Panc1 (cell line): ENCODE data around the gene WNT7A.

ENCODE experiments used
- TF ChIP-seq, protein P1 (sequence below): fragments of 450-650 bp; IDR thresholded peaks from 2 replicates; pipeline ENCODE4 v1.5.1; 2017; ENCODE audit warnings: mild to moderate bottlenecking
- TF ChIP-seq, protein P2 (sequence below), 2 experiments: IDR thresholded peaks; 2 replicates each; pipeline ENCODE4 v1.6.1; 2011 to 2012; ENCODE audit warnings: low read depth in 2 of 2, control low read depth in 1 of 2, low read length in 1 of 2, mild to moderate bottlenecking in 1 of 2, moderate library complexity in 1 of 2; ENCODE audit not compliant: insufficient read depth in 1 of 2

DNA sequence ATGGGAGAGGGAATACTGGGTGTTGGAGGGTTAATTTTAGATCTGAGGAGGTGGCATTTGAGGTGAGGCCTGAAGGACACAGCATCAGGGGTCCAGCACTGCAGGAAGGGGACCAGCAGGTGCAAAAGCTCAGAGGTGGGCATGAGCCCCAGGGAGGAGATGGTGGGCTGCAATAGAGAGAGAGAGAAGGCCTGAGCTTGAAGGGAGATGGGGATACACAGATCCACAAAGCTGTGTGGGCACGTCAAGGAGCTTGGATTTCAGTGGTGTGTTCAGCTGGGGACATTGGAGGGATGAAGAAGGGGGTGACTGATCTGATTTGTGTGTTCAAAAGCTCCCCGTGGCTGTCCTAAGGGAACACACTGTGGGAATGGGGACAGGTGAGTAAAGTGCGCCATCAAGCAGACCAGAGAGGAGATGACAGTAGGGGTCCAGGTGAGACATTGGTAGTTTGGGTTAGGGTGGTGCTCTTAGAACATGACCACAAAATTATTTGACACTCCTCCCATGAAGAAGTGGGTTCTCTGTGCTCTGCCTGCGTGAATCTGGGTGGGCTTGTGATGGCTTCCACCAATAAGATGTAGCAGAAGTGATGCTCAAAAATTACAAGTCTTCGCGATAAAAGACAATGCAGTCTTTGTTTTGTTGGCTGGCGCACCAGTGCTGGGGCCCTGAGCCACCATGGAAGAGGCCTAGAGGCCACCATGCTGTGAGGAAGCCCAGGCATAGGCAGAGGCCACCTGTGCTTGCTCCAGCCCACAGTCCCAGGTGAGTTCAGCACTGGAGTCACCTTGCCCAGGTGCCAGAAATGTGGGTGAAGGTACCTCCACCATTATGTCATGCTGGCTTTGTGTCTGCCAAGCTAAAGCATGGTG lies 1.9 kb upstream of the WNT7A start:
- TF ChIP-seq, protein P1, sequence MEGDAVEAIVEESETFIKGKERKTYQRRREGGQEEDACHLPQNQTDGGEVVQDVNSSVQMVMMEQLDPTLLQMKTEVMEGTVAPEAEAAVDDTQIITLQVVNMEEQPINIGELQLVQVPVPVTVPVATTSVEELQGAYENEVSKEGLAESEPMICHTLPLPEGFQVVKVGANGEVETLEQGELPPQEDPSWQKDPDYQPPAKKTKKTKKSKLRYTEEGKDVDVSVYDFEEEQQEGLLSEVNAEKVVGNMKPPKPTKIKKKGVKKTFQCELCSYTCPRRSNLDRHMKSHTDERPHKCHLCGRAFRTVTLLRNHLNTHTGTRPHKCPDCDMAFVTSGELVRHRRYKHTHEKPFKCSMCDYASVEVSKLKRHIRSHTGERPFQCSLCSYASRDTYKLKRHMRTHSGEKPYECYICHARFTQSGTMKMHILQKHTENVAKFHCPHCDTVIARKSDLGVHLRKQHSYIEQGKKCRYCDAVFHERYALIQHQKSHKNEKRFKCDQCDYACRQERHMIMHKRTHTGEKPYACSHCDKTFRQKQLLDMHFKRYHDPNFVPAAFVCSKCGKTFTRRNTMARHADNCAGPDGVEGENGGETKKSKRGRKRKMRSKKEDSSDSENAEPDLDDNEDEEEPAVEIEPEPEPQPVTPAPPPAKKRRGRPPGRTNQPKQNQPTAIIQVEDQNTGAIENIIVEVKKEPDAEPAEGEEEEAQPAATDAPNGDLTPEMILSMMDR, result no peak
- TF ChIP-seq, protein P2, sequence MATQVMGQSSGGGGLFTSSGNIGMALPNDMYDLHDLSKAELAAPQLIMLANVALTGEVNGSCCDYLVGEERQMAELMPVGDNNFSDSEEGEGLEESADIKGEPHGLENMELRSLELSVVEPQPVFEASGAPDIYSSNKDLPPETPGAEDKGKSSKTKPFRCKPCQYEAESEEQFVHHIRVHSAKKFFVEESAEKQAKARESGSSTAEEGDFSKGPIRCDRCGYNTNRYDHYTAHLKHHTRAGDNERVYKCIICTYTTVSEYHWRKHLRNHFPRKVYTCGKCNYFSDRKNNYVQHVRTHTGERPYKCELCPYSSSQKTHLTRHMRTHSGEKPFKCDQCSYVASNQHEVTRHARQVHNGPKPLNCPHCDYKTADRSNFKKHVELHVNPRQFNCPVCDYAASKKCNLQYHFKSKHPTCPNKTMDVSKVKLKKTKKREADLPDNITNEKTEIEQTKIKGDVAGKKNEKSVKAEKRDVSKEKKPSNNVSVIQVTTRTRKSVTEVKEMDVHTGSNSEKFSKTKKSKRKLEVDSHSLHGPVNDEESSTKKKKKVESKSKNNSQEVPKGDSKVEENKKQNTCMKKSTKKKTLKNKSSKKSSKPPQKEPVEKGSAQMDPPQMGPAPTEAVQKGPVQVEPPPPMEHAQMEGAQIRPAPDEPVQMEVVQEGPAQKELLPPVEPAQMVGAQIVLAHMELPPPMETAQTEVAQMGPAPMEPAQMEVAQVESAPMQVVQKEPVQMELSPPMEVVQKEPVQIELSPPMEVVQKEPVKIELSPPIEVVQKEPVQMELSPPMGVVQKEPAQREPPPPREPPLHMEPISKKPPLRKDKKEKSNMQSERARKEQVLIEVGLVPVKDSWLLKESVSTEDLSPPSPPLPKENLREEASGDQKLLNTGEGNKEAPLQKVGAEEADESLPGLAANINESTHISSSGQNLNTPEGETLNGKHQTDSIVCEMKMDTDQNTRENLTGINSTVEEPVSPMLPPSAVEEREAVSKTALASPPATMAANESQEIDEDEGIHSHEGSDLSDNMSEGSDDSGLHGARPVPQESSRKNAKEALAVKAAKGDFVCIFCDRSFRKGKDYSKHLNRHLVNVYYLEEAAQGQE (IDR thresholded peaks at IDR 0.05; ENCODE audit: insufficient read depth in 1 of 2, low read depth in 2 of 2, low read length in 1 of 2), result no peak
